ENCODE measurements around the gene TMEM245.

Gene TMEM245

GRCh38 chr9:109022873-109023272, 96.9 kb downstream of the TMEM245 start:
- Histone ChIP-seq H3K27ac (no peak overlapping the region), H3K4me3 (no peak overlapping the region), H3K4me1 (peaks cover 23 to 40% (median 33%) of the 10 kb centered on the region in 10 experiments), H4K20me1 (peaks cover 0 to 26% (median 0%) of the 10 kb centered on the region in 11 experiments; a peak in 6 of 22 replicates), H3K36me3 (peaks cover 10 to 91% (median 63%) of the 10 kb centered on the region in 11 experiments; a peak in 21 of 22 replicates), H3K9me3 (replicated peaks in 1 of 11) (no peaks in the 10 kb centered on the region), H3K9ac (no peak overlapping the region), H3K27me3 (no peaks in the 10 kb centered on the region), H3K4me2 (no peak overlapping the region)
- TF ChIP-seq Cebpa-rat (IDR thresholded peaks at IDR 0.05) = no peak

- Histone ChIP-seq H3K36me3 (peaks cover 5 to 74% (median 42%) of the 10 kb centered on the region in 11 experiments; a peak in 20 of 22 replicates), H4K20me1 (peaks cover 0 to 12% (median 0%) of the 10 kb centered on the region in 11 experiments; a peak in 4 of 22 replicates), H3K9ac (no peak overlapping the region; a peak in 1 of 22 replicates), H3K27me3 (no peaks in the 10 kb centered on the region), H3K4me3 (no peak overlapping the region), H3K9me3 (replicated peaks in 1 of 11) (no peaks in the 10 kb centered on the region), H3K4me1 (peaks cover 39 to 60% (median 54%) of the 10 kb centered on the region in 10 experiments), H3K4me2 (peak overlapping the region; percentile 3 to 76 (median 52); a peak in 19 of 22 replicates), H3K27ac (peak overlapping the region in 9 of 11 experiments; percentile 10 to 59 (median 41); a peak in 16 of 22 replicates)
- peak in 10 of 11 experiments; percentile 18 to 93 (median 76); a peak in 13 of 22 replicates for TF ChIP-seq Cebpa-rat (IDR thresholded peaks at IDR 0.05)
Observed at GRCh38 chr9:109020581-109021511, 98.9 kb downstream of the TMEM245 start.

GRCh38 chr9:109020113-109020512, 99.6 kb downstream of the TMEM245 start:
- Histone ChIP-seq H3K4me1 (peaks cover 47 to 67% (median 60%) of the 10 kb centered on the region in 10 experiments), H3K9ac (no peak overlapping the region; a peak in 1 of 22 replicates), H3K4me2 (peak overlapping the region; percentile 3 to 76 (median 52); a peak in 18 of 22 replicates), H3K9me3 (replicated peaks in 1 of 11) (no peaks in the 10 kb centered on the region), H3K4me3 (no peak overlapping the region), H3K27ac (peak overlapping the region in 9 of 11 experiments; percentile 4 to 59 (median 41); a peak in 15 of 22 replicates), H3K27me3 (no peaks in the 10 kb centered on the region), H4K20me1 (peaks cover 0 to 6% (median 0%) of the 10 kb centered on the region in 11 experiments; a peak in 4 of 22 replicates), H3K36me3 (peaks cover 5 to 67% (median 39%) of the 10 kb centered on the region in 11 experiments; a peak in 20 of 22 replicates)
- no peak for TF ChIP-seq Cebpa-rat (IDR thresholded peaks at IDR 0.05)

GRCh38 chr9:109019420-109019819, 100.3 kb downstream of the TMEM245 start:
- Histone ChIP-seq H3K4me3 (no peak overlapping the region), H3K27me3 (no peaks in the 10 kb centered on the region), H3K27ac (peak overlapping the region in 1 of 11 experiments; percentile 53; a peak in 3 of 22 replicates), H4K20me1 (peaks cover 0 to 5% (median 0%) of the 10 kb centered on the region in 11 experiments; a peak in 3 of 22 replicates), H3K36me3 (peaks cover 2 to 60% (median 32%) of the 10 kb centered on the region in 11 experiments; a peak in 17 of 22 replicates), H3K9ac (no peak overlapping the region), H3K9me3 (replicated peaks in 1 of 11) (no peaks in the 10 kb centered on the region), H3K4me1 (peaks cover 52 to 74% (median 65%) of the 10 kb centered on the region in 10 experiments), H3K4me2 (peak overlapping the region in 8 of 11 experiments; percentile 29 to 76 (median 60); a peak in 13 of 22 replicates)
- TF ChIP-seq Cebpa-rat (IDR thresholded peaks at IDR 0.05) = no peak

- Histone ChIP-seq H3K27me3 (0 out of 22 replicates have a peak, but pooled peaks cover 0 to 2% (median 0%) of the 10 kb centered on the region in 11 experiments), H4K20me1 (peaks cover 0 to 11% (median 0%) of the 10 kb centered on the region in 11 experiments; a peak in 5 of 22 replicates), H3K4me3 (no peak overlapping the region), H3K27ac (peak overlapping the region in 2 of 11 experiments; percentile 1 to 12; a peak in 1 of 22 replicates), H3K36me3 (peaks cover 0 to 44% (median 18%) of the 10 kb centered on the region in 11 experiments; a peak in 14 of 22 replicates), H3K9me3 (replicated peaks in 1 of 11) (no peaks in the 10 kb centered on the region), H3K4me1 (peaks cover 62 to 86% (median 76%) of the 10 kb centered on the region in 10 experiments), H3K9ac (no peak overlapping the region), H3K4me2 (peak overlapping the region; percentile 36 to 90 (median 68); a peak in 21 of 22 replicates)
- no peak for TF ChIP-seq Cebpa-rat (IDR thresholded peaks at IDR 0.05)
Observed at GRCh38 chr9:109017493-109017892, 102.3 kb downstream of the TMEM245 start.

- Histone ChIP-seq H3K36me3 (peaks cover 0 to 41% (median 18%) of the 10 kb centered on the region in 11 experiments; a peak in 14 of 22 replicates), H3K9me3 (replicated peaks in 1 of 11) (no peaks in the 10 kb centered on the region), H3K27ac (peak overlapping the region in 3 of 11 experiments; percentile 1 to 31 (median 12); a peak in 2 of 22 replicates), H3K4me1 (peaks cover 66 to 90% (median 80%) of the 10 kb centered on the region in 10 experiments), H4K20me1 (peaks cover 0 to 15% (median 0%) of the 10 kb centered on the region in 11 experiments; a peak in 5 of 22 replicates), H3K4me2 (peak overlapping the region; percentile 36 to 90 (median 68); a peak in 21 of 22 replicates), H3K9ac (peak overlapping the region in 1 of 11 experiments; percentile 44; a peak in 1 of 22 replicates), H3K4me3 (peak overlapping the region in 1 of 10 experiments; percentile 26; a peak in 1 of 20 replicates), H3K27me3 (0 out of 22 replicates have a peak, but pooled peaks cover 0 to 7% (median 0%) of the 10 kb centered on the region in 11 experiments)
- no peak for TF ChIP-seq Cebpa-rat (IDR thresholded peaks at IDR 0.05)
Observed at GRCh38 chr9:109017061-109017460, 102.7 kb downstream of the TMEM245 start.

- Histone ChIP-seq H3K9me3 (replicated peaks in 1 of 11) (no peaks in the 10 kb centered on the region), H4K20me1 (peaks cover 0 to 23% (median 4%) of the 10 kb centered on the region in 11 experiments; a peak in 7 of 22 replicates), H3K4me1 (peaks cover 67 to 91% (median 82%) of the 10 kb centered on the region in 10 experiments), H3K4me2 (peak overlapping the region; percentile 36 to 90 (median 68); a peak in 21 of 22 replicates), H3K9ac (peak overlapping the region in 1 of 11 experiments; percentile 0; a peak in 2 of 22 replicates), H3K27me3 (0 out of 22 replicates have a peak, but pooled peaks cover 0 to 8% (median 0%) of the 10 kb centered on the region in 11 experiments), H3K27ac (peak overlapping the region in 2 of 11 experiments; percentile 2 to 32; a peak in 4 of 22 replicates), H3K36me3 (peaks cover 0 to 34% (median 18%) of the 10 kb centered on the region in 11 experiments; a peak in 14 of 22 replicates), H3K4me3 (0 out of 20 replicates have a peak overlapping the region, but pooled peaks of 1 of the 10 experiments have one; percentile 26)
- no peak for TF ChIP-seq Cebpa-rat (IDR thresholded peaks at IDR 0.05)
Observed at GRCh38 chr9:109016132-109016531, 103.6 kb downstream of the TMEM245 start.
